ENCODE results near the gene NIPAL4.

NIPAL4 gene

GRCh38 chr5:157470631-157471030, 10.6 kb downstream of the NIPAL4 start:
- no peaks in the 10 kb centered on the region for H3K9me3 ChIP-seq (replicated peaks in 1 of 11)
- H3K4me2 ChIP-seq = no peak overlapping the region
- no peak overlapping the region for H3K4me3 ChIP-seq
- H3K27me3 ChIP-seq = no peaks in the 10 kb centered on the region
- peaks cover 0 to 27% (median 7%) of the 10 kb centered on the region in 10 experiments; a peak in 12 of 20 replicates for H3K4me1 ChIP-seq
- no peak overlapping the region for H3K27ac ChIP-seq
- H3K36me3 ChIP-seq = no peaks in the 10 kb centered on the region
- no peak for TF ChIP-seq Cebpa-rat (IDR thresholded peaks at IDR 0.05)
- H4K20me1 ChIP-seq = no peaks in the 10 kb centered on the region
- no peak overlapping the region for H3K9ac ChIP-seq

GRCh38 chr5:157471709-157472108, 11.7 kb downstream of the NIPAL4 start:
- no peak overlapping the region for H3K9ac ChIP-seq
- no peaks in the 10 kb centered on the region for H3K27me3 ChIP-seq
- no peaks in the 10 kb centered on the region for H4K20me1 ChIP-seq
- no peak overlapping the region for H3K4me3 ChIP-seq
- peaks cover 0 to 26% (median 7%) of the 10 kb centered on the region in 10 experiments; a peak in 12 of 20 replicates for H3K4me1 ChIP-seq
- H3K27ac ChIP-seq = no peak overlapping the region
- H3K9me3 ChIP-seq (replicated peaks in 1 of 11) = no peaks in the 10 kb centered on the region
- H3K36me3 ChIP-seq = no peaks in the 10 kb centered on the region
- no peak overlapping the region for H3K4me2 ChIP-seq
- TF ChIP-seq Cebpa-rat (IDR thresholded peaks at IDR 0.05) = no peak

GRCh38 chr5:157473383-157474320, 13.6 kb downstream of the NIPAL4 start:
- H3K9ac ChIP-seq = no peak overlapping the region; a peak in 1 of 22 replicates
- H3K27ac ChIP-seq = peak overlapping the region in 3 of 11 experiments; percentile 18 to 52 (median 36); a peak in 5 of 22 replicates
- H3K36me3 ChIP-seq = no peaks in the 10 kb centered on the region
- H4K20me1 ChIP-seq = no peaks in the 10 kb centered on the region
- no peaks in the 10 kb centered on the region for H3K27me3 ChIP-seq
- H3K9me3 ChIP-seq (replicated peaks in 1 of 11) = no peaks in the 10 kb centered on the region
- no peak for TF ChIP-seq Cebpa-rat (IDR thresholded peaks at IDR 0.05)
- peaks cover 0 to 26% (median 8%) of the 10 kb centered on the region in 10 experiments; a peak in 14 of 20 replicates for H3K4me1 ChIP-seq
- no peak overlapping the region for H3K4me3 ChIP-seq
- peak overlapping the region in 7 of 11 experiments; percentile 0 to 78 (median 39); a peak in 9 of 22 replicates for H3K4me2 ChIP-seq

- H4K20me1 ChIP-seq = no peaks in the 10 kb centered on the region
- no peak overlapping the region for H3K9ac ChIP-seq
- no peak overlapping the region for H3K4me2 ChIP-seq
- H3K27ac ChIP-seq = no peak overlapping the region
- H3K36me3 ChIP-seq = peaks cover 0 to 7% (median 0%) of the 10 kb centered on the region in 11 experiments; a peak in 6 of 22 replicates
- no peak overlapping the region for H3K4me3 ChIP-seq
- no peak for TF ChIP-seq Cebpa-rat (IDR thresholded peaks at IDR 0.05)
- peaks cover 0 to 26% (median 12%) of the 10 kb centered on the region in 10 experiments; a peak in 14 of 20 replicates for H3K4me1 ChIP-seq
- H3K9me3 ChIP-seq (replicated peaks in 1 of 11) = no peaks in the 10 kb centered on the region
- H3K27me3 ChIP-seq = no peaks in the 10 kb centered on the region
Measured at GRCh38 chr5:157475432-157475831, 15.4 kb downstream of the NIPAL4 start.

- H3K9me3 ChIP-seq (replicated peaks in 1 of 11) = no peaks in the 10 kb centered on the region
- no peak overlapping the region for H3K27ac ChIP-seq
- H3K36me3 ChIP-seq = peaks cover 0 to 21% (median 8%) of the 10 kb centered on the region in 11 experiments; a peak in 10 of 22 replicates
Measured at GRCh38 chr5:157476702-157477408, 16.8 kb downstream of the NIPAL4 start.

GRCh38 chr5:157477814-157478494, 17.9 kb downstream of the NIPAL4 start:
- Histone ChIP-seq H4K20me1 (no peaks in the 10 kb centered on the region), H3K4me3 (no peak overlapping the region), H3K27me3 (no peaks in the 10 kb centered on the region), H3K4me1 (peaks cover 0 to 24% (median 12%) of the 10 kb centered on the region in 10 experiments; a peak in 14 of 20 replicates), H3K9me3 (replicated peaks in 1 of 11) (no peaks in the 10 kb centered on the region), H3K4me2 (peak overlapping the region in 1 of 11 experiments; percentile 31; a peak in 1 of 22 replicates), H3K27ac (no peak overlapping the region), H3K9ac (0 out of 22 replicates have a peak overlapping the region, but pooled peaks of 1 of the 11 experiments have one; percentile 12), H3K36me3 (peaks cover 0 to 22% (median 8%) of the 10 kb centered on the region in 11 experiments; a peak in 10 of 22 replicates)
- TF ChIP-seq Cebpa-rat (IDR thresholded peaks at IDR 0.05) = no peak

More at GRCh38 chr5:157476702-157477408, 16.8 kb downstream of the NIPAL4 start:
- no peak for TF ChIP-seq Cebpa-rat (IDR thresholded peaks at IDR 0.05)
- Histone ChIP-seq H3K4me3 (no peak overlapping the region), H3K4me1 (peaks cover 0 to 26% (median 12%) of the 10 kb centered on the region in 10 experiments; a peak in 14 of 20 replicates), H3K9ac (no peak overlapping the region), H3K4me2 (no peak overlapping the region), H3K27me3 (no peaks in the 10 kb centered on the region), H4K20me1 (no peaks in the 10 kb centered on the region)

GRCh38 chr5:157478726-157479125, 18.7 kb downstream of the NIPAL4 start:
- H3K9ac ChIP-seq = no peak overlapping the region
- no peak overlapping the region for H3K4me3 ChIP-seq
- no peaks in the 10 kb centered on the region for H3K27me3 ChIP-seq
- H3K4me1 ChIP-seq = peaks cover 0 to 16% (median 7%) of the 10 kb centered on the region in 10 experiments; a peak in 14 of 20 replicates
- no peak overlapping the region for H3K27ac ChIP-seq
- peaks cover 0 to 27% (median 8%) of the 10 kb centered on the region in 11 experiments; a peak in 10 of 22 replicates for H3K36me3 ChIP-seq
- no peak for TF ChIP-seq Cebpa-rat (IDR thresholded peaks at IDR 0.05)
- no peaks in the 10 kb centered on the region for H4K20me1 ChIP-seq
- H3K4me2 ChIP-seq = no peak overlapping the region
- H3K9me3 ChIP-seq (replicated peaks in 1 of 11) = no peaks in the 10 kb centered on the region

- H3K27ac ChIP-seq = no peak overlapping the region
- H3K9me3 ChIP-seq (replicated peaks in 1 of 11) = no peaks in the 10 kb centered on the region
Measured at GRCh38 chr5:157479166-157479565, 19.2 kb downstream of the NIPAL4 start.

More at GRCh38 chr5:157479166-157479565, 19.2 kb downstream of the NIPAL4 start:
- no peak overlapping the region for H3K9ac ChIP-seq
- H3K4me1 ChIP-seq = peaks cover 2 to 15% (median 7%) of the 10 kb centered on the region in 10 experiments; a peak in 19 of 20 replicates
- H3K27me3 ChIP-seq = no peaks in the 10 kb centered on the region
- H3K4me2 ChIP-seq = no peak overlapping the region; a peak in 1 of 22 replicates
- no peaks in the 10 kb centered on the region for H4K20me1 ChIP-seq
- peaks cover 0 to 27% (median 8%) of the 10 kb centered on the region in 11 experiments; a peak in 10 of 22 replicates for H3K36me3 ChIP-seq
- TF ChIP-seq Cebpa-rat (IDR thresholded peaks at IDR 0.05) = no peak
- no peak overlapping the region for H3K4me3 ChIP-seq
